Calu3 (cell line): ENCODE measurements around the gene WWOX. TPM values are rescaled to one million over a fixed set of nuclear protein-coding genes. Genes with fewer than 3 reads are reported as not detected.

ENCODE experiments used
- BruUV-seq: library from RNA; stranded (reverse); fragments of 400-500 nt; replicated peaks from 2 replicates; lab custom pipeline; 2021; lab: Mats Ljungman, UMichigan
- CTCF ChIA-PET: fragments of 300-600 bp; sonication (Branson Sonifier 250); formaldehyde crosslinking; loops from one replicate; lab custom pipeline; 2022; ENCODE audit warnings: antibody characterized with exemption; lab: Charles Lee
- DNase-seq: peaks from one replicate; pipeline ENCODE4 v3.0.0; 2022
- H3K27ac Mint-ChIP-seq: one replicate; pipeline ENCODE4 v1.8.0; 2022; ENCODE audit warnings: mixed read lengths; ENCODE audit not compliant: unreplicated experiment
- H3K27me3 Mint-ChIP-seq: one replicate; pipeline ENCODE4 v1.8.0; 2022; ENCODE audit warnings: mixed read lengths; ENCODE audit not compliant: unreplicated experiment
- H3K36me3 Mint-ChIP-seq: one replicate; pipeline ENCODE4 v1.8.0; 2022; ENCODE audit warnings: mild to moderate bottlenecking, moderate library complexity, mixed read lengths; ENCODE audit not compliant: insufficient read depth, unreplicated experiment
- H3K4me1 Mint-ChIP-seq: one replicate; pipeline ENCODE4 v1.8.0; 2022; ENCODE audit warnings: mild to moderate bottlenecking, low read depth, mixed read lengths; ENCODE audit not compliant: unreplicated experiment
- H3K4me3 Mint-ChIP-seq: one replicate; pipeline ENCODE4 v1.8.0; 2022; ENCODE audit warnings: mild to moderate bottlenecking, low read depth, moderate library complexity, mixed read lengths; ENCODE audit not compliant: unreplicated experiment
- H3K9me3 Mint-ChIP-seq: one replicate; pipeline ENCODE4 v1.8.0; 2022; ENCODE audit warnings: low read depth, mixed read lengths; ENCODE audit not compliant: unreplicated experiment
- intact Hi-C: fragments of 100-400 bp; cut with micrococcal nuclease; formaldehyde crosslinking; loops from one replicate; pipeline ENCODE4 v1.10.0; 2022; ENCODE audit not compliant: unreplicated experiment
- total RNA-seq: library from RNA; stranded (reverse); gene quantifications from 2 replicates; pipeline ENCODE4 v1.2.3, GENCODE V29; 2022
- TF ChIP-seq, protein P1 (sequence below): fragments of 200-600 bp; IDR thresholded peaks from one replicate; pipeline ENCODE4 v1.8.0; 2022; ENCODE audit warnings: antibody characterized with exemption; ENCODE audit not compliant: unreplicated experiment

The WWOX gene
- total RNA-seq, 1 experiment from 2014 or later, result 33.5 TPM

DNA sequence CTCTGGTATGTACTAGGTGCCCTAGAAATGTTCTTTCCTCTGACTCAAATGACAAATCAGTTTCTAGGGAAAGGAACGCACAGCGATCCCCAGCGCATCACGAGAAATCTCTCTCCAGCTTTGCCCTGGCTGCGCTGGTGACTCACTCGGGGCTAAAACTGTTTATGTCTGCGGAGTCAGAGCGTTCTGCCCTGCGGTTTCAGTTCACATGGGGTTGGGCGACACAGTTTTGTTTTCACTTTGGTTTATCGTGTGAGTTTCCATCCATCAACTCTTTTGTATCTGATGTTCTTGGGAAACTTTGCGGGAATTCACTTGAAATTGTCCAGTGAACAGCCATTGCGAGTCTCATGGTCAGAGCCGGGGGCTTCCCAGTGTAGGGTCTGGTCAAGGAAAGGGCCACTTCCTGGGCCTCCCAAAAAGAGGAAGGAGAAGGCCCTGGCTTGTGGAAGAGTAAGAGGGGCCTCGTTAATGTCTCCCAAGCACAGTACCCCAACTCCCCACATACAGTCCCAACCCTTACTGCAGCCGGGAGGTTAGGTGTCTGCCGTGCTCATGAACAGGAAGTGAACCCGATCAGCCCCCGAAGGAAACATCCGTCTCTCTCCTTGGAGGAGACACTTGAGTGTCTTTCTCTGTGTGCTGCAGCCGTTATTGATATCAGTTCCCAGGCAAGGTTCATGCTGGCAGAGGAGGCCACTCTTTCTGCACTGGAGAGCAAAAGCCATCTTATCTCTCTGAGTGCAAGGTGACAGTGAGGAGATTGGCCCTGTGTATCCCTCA lies 643.2 kb downstream of the WWOX start:
- intact Hi-C loops, result no loop called here
- H3K9me3 Mint-ChIP-seq, result peaks cover 26% of the 10 kb centered on the region
- no peaks in the 10 kb centered on the region for H3K27me3 Mint-ChIP-seq
- no peaks in the 10 kb centered on the region for H3K4me1 Mint-ChIP-seq
- no TSS peak for BruUV-seq
- TF ChIP-seq, protein P1, sequence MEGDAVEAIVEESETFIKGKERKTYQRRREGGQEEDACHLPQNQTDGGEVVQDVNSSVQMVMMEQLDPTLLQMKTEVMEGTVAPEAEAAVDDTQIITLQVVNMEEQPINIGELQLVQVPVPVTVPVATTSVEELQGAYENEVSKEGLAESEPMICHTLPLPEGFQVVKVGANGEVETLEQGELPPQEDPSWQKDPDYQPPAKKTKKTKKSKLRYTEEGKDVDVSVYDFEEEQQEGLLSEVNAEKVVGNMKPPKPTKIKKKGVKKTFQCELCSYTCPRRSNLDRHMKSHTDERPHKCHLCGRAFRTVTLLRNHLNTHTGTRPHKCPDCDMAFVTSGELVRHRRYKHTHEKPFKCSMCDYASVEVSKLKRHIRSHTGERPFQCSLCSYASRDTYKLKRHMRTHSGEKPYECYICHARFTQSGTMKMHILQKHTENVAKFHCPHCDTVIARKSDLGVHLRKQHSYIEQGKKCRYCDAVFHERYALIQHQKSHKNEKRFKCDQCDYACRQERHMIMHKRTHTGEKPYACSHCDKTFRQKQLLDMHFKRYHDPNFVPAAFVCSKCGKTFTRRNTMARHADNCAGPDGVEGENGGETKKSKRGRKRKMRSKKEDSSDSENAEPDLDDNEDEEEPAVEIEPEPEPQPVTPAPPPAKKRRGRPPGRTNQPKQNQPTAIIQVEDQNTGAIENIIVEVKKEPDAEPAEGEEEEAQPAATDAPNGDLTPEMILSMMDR, result no peak
- no peak overlapping the region for H3K4me3 Mint-ChIP-seq
- no peak overlapping the region for H3K27ac Mint-ChIP-seq
- H3K36me3 Mint-ChIP-seq, result no peaks in the 10 kb centered on the region
- CTCF ChIA-PET, result no interaction called here
- DNase-seq, result no peak

DNA sequence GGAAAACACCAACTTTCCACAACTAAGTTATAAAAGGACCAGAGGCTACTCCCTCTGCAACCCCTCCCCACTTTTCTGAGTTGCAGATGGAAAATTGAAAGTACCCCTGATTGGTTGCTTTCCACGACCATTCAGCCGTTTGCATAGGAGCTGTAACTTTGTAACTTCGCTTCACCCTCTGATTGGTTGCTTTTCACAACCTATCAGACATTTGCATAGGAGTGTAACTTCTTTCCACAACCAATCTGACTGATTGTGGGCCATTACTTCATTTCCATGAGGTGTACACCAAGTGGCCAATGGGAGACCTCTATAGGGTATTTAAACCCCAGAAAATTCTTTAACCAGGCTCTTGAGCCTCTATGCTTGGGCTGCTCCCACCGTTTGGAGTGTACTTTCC lies 644.1 kb downstream of the WWOX start:
- no TSS peak for BruUV-seq
- no peaks in the 10 kb centered on the region for H3K4me1 Mint-ChIP-seq
- no peak overlapping the region for H3K27ac Mint-ChIP-seq
- no peak for DNase-seq
- peaks cover 30% of the 10 kb centered on the region for H3K9me3 Mint-ChIP-seq
- TF ChIP-seq, protein P1, result no peak
- H3K27me3 Mint-ChIP-seq, result no peaks in the 10 kb centered on the region
- no peaks in the 10 kb centered on the region for H3K36me3 Mint-ChIP-seq
- CTCF ChIA-PET, result no interaction called here
- no peak overlapping the region for H3K4me3 Mint-ChIP-seq
- intact Hi-C loops, result no loop called here

DNA sequence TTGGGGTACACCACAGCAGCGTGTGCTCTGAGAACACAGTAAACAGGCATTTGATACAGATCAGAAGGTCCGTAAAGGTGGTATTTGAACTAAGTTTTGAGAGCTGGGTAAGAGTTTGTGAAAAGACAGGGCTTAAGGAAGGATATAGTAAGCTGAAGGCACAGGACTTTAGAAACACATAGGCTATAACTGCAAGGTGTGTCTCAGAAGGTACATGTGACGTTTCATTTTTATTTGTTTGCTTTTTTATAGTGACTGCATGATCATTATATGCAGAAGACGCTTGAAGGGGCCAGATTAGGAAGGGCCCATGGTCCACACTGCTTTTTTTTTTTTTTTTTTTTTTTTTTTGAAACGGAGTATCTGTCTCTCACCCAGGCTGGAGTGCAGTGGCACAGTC lies 644.6 kb downstream of the WWOX start:
- no peak overlapping the region for H3K27ac Mint-ChIP-seq
- no peak overlapping the region for H3K4me3 Mint-ChIP-seq
- CTCF ChIA-PET, result no interaction called here
- H3K27me3 Mint-ChIP-seq, result no peaks in the 10 kb centered on the region
- peaks cover 27% of the 10 kb centered on the region for H3K9me3 Mint-ChIP-seq
- TF ChIP-seq, protein P1, result no peak
- BruUV-seq, result no TSS peak
- intact Hi-C loops, result no loop called here
- no peak for DNase-seq
- no peaks in the 10 kb centered on the region for H3K36me3 Mint-ChIP-seq
- no peaks in the 10 kb centered on the region for H3K4me1 Mint-ChIP-seq

DNA sequence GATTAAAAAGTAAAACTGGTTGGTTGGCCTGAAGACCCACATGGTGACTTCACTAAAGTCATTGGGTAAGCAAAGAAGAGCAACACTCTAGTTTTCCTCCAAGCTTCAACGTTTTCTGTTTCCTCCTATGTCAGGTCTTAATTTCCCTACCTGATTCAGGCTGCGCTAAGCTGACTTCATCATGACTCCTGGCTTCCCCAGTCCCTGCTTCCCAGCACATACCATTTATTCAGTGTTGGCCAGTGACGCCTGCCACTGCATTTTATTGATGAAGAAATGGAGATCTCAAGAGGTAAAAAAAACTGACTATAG lies 645.3 kb downstream of the WWOX start:
- no peaks in the 10 kb centered on the region for H3K36me3 Mint-ChIP-seq
- no peaks in the 10 kb centered on the region for H3K4me1 Mint-ChIP-seq
- peaks cover 28% of the 10 kb centered on the region for H3K9me3 Mint-ChIP-seq
- H3K27ac Mint-ChIP-seq, result no peak overlapping the region
- BruUV-seq, result no TSS peak
- TF ChIP-seq, protein P1, result no peak
- CTCF ChIA-PET, result no interaction called here
- H3K27me3 Mint-ChIP-seq, result no peaks in the 10 kb centered on the region
- H3K4me3 Mint-ChIP-seq, result no peak overlapping the region
- intact Hi-C loops, result no loop called here
- DNase-seq, result no peak
